GM23338 (cell line): ENCODE measurements around the gene UGT8. TPM values are rescaled to one million over a fixed set of nuclear protein-coding genes. Genes with fewer than 3 reads are reported as not detected.

Experiments
- ATAC-seq: fragments of 200-7000 bp; cut with Tn5 transposase; 3 replicates; pipeline ENCODE4 v1.9.1; 2020
- DNase-seq: peaks from one replicate; pipeline ENCODE4 v3.0.0-alpha.2; 2015; ENCODE audit warnings: low spot score
- H2AFZ ChIP-seq: fragments of 200-600 bp; sonication (generic); 2 replicates; pipeline ENCODE4 v1.8.0; 2016; ENCODE audit warnings: antibody characterized with exemption, mild to moderate bottlenecking, moderate library complexity
- H3F3A ChIP-seq: fragments of 200-600 bp; sonication (generic); replicated peaks from 2 replicates; pipeline ENCODE4 v1.8.0; 2017; ENCODE audit warnings: antibody characterized with exemption, mixed run types, low read depth
- H3K27ac ChIP-seq: fragments of 200-600 bp; sonication (generic); 2 replicates; pipeline ENCODE4 v1.6.1; 2016; ENCODE audit warnings: low read depth
- H3K27me3 ChIP-seq: fragments of 200-600 bp; sonication (generic); 2 replicates; pipeline ENCODE4 v1.8.0; 2016; ENCODE audit warnings: mild to moderate bottlenecking, mixed run types, moderate library complexity; ENCODE audit not compliant: insufficient read depth
- H3K36me3 ChIP-seq: fragments of 200-600 bp; sonication (generic); 2 replicates; pipeline ENCODE4 v1.8.0; 2016; ENCODE audit warnings: mild to moderate bottlenecking; ENCODE audit not compliant: insufficient read depth
- H3K4me1 ChIP-seq: fragments of 200-600 bp; sonication (generic); 2 replicates; pipeline ENCODE4 v1.8.0; 2016; ENCODE audit warnings: mild to moderate bottlenecking, moderate library complexity; ENCODE audit not compliant: insufficient read depth
- H3K4me2 ChIP-seq: fragments of 200-600 bp; sonication (generic); 2 replicates; pipeline ENCODE4 v1.7.1; 2017; ENCODE audit warnings: mixed run types
- H3K4me3 ChIP-seq: fragments of 200-600 bp; sonication (generic); 2 replicates; pipeline ENCODE4 v1.6.1; 2016; ENCODE audit warnings: mixed run types
- H3K79me2 ChIP-seq: fragments of 200-600 bp; sonication (generic); replicated peaks from 2 replicates; pipeline ENCODE4 v1.8.0; 2017; ENCODE audit warnings: mild to moderate bottlenecking; ENCODE audit not compliant: insufficient read depth
- H3K9me2 ChIP-seq: fragments of 200-600 bp; sonication (generic); 2 replicates; pipeline ENCODE4 v1.8.0; 2017; ENCODE audit not compliant: insufficient read depth
- H4K20me1 ChIP-seq: fragments of 200-600 bp; sonication (generic); replicated peaks from 2 replicates; pipeline ENCODE4 v1.8.0; 2017; ENCODE audit warnings: mild to moderate bottlenecking; ENCODE audit not compliant: insufficient read depth
- H3K27ac Mint-ChIP-seq: 2 replicates; pipeline ENCODE4 v1.8.0; 2020; ENCODE audit warnings: inconsistent platforms, mild to moderate bottlenecking, moderate library complexity, mixed read lengths
- H3K27me3 Mint-ChIP-seq: 3 replicates; pipeline ENCODE4 v1.8.0; 2022; ENCODE audit warnings: low read depth, mild to moderate bottlenecking, moderate library complexity, mixed read lengths, inconsistent platforms; ENCODE audit not compliant: insufficient read depth, poor library complexity
- H3K36me3 Mint-ChIP-seq: 3 replicates; pipeline ENCODE4 v1.8.0; 2021; ENCODE audit warnings: low read depth, mild to moderate bottlenecking, inconsistent platforms, moderate library complexity, mixed read lengths
- H3K4me1 Mint-ChIP-seq: 3 replicates; pipeline ENCODE4 v1.8.0; 2020; ENCODE audit warnings: mild to moderate bottlenecking, inconsistent platforms, mixed read lengths
- H3K4me3 Mint-ChIP-seq: 3 replicates; pipeline ENCODE4 v1.8.0; 2021; ENCODE audit warnings: moderate library complexity, mild to moderate bottlenecking, inconsistent platforms, mixed read lengths
- H3K9me3 Mint-ChIP-seq: 3 replicates; pipeline ENCODE4 v1.8.0; 2020; ENCODE audit warnings: moderate library complexity, mild to moderate bottlenecking, inconsistent platforms, mixed read lengths
- CREB1 ChIP-seq: fragments of 250-450 bp; sonication (Bioruptor Pico); IDR thresholded peaks from 2 replicates; pipeline ENCODE4 v1.5.0; 2020; ENCODE audit warnings: low read depth, mild to moderate bottlenecking, moderate library complexity
- CTCF ChIP-seq, 2 experiments: fragments of 200-600 bp in 1 of 2; sonication (generic) in 1 of 2; conservative IDR thresholded peaks; 2 replicates each; pipeline versions ENCODE4 v1.5.1 to v1.6.1; 2016 to 2017; ENCODE audit warnings: antibody characterized with exemption in 2 of 2, low read depth in 2 of 2, mild to moderate bottlenecking in 2 of 2, moderate library complexity in 1 of 2
- JUNB ChIP-seq: IDR thresholded peaks from one replicate; pipeline ENCODE4 v1.6.1; 2016; ENCODE audit warnings: antibody characterized with exemption; ENCODE audit not compliant: unreplicated experiment
- ZNF331 ChIP-seq: fragments of 250-450 bp; sonication (Bioruptor Pico); IDR thresholded peaks from 2 replicates; pipeline ENCODE4 v1.5.0; 2020; ENCODE audit warnings: low read depth, mild to moderate bottlenecking, moderate library complexity
- ZNF462 ChIP-seq: fragments of 250-450 bp; sonication (Bioruptor Pico); IDR thresholded peaks from 2 replicates; pipeline ENCODE4 v1.5.0; 2020; ENCODE audit warnings: mild to moderate bottlenecking, moderate library complexity
- polyA plus RNA-seq: library from polyadenylated mRNA; unstranded; fragments of >200 nt; fragmentation: Nextera tagmentation; extraction: Ambion mirVana; gene quantifications from 2 replicates; pipeline ENCODE4 v1.2.1, GENCODE V29; 2016
- total RNA-seq: library from RNA; depleted of rRNA; stranded (reverse); fragments of >200 nt; shearing (Covaris generic); gene quantifications from 2 replicates; pipeline ENCODE4 v1.2.3, GENCODE V29; 2014

The UGT8 gene
- total and polyA plus RNA-seq, 2 experiments from 2014 or later, result 14.9 to 39.0 TPM

DNA sequence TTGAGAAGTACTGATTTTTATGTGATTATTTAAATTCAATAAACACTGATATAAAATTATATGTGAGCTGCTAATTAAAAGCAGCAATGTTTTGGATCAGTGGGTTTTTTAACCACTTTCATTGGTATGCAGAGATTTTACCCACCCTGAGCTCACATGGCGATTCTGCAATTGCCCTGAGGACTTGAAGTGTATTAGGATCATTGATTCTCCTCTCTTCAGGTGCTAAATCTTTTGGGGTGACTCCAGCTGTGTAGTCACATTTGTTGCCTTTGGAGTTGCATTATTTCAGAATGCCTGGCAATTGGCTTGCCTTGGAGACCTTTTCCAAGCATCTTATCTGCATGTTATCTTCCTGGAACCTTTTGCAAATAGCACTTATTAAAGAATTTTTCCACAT, 51.3 kb downstream of the UGT8 start:
- Mint-ChIP-seq H3K36me3 (no peaks in the 10 kb centered on the region), H3K27me3 (no peaks in the 10 kb centered on the region), H3K4me1 (peaks cover 33% of the 10 kb centered on the region), H3K4me3 (no peak overlapping the region), H3K9me3 (no peaks in the 10 kb centered on the region), H3K27ac (no peak overlapping the region)
- Histone ChIP-seq H3K9me2 (peaks cover 4% of the 10 kb centered on the region; the same call in 1 of the 2 replicates), H3K4me3 (no peak overlapping the region), H3K4me1 (peaks cover 32% of the 10 kb centered on the region), H3K4me2 (0 out of 2 replicates have a peak overlapping the region, but pooled peaks have one; percentile 4), H3K79me2 (peaks cover 41% of the 10 kb centered on the region), H3K36me3 (no peaks in the 10 kb centered on the region), H3F3A (no peaks in the 10 kb centered on the region), H3K27me3 (no peaks in the 10 kb centered on the region), H3K27ac (no peak overlapping the region), H4K20me1 (no peaks in the 10 kb centered on the region), H2AFZ (no peak overlapping the region)
- TF ChIP-seq ZNF331 (CRISPR knock-in tag) (no peak), ZNF462 (peak; percentile 66), CREB1 (CRISPR knock-in tag) (no peak), CTCF (conservative IDR thresholded peaks at IDR 0.05; ENCODE audit: low read depth in 2 of 2) (no peak), JUNB (no peak)
- ATAC-seq (peak; percentile 75), DNase-seq (peak; percentile 45)
